ENCODE measurements around the gene CAMSAP3.

DNA sequence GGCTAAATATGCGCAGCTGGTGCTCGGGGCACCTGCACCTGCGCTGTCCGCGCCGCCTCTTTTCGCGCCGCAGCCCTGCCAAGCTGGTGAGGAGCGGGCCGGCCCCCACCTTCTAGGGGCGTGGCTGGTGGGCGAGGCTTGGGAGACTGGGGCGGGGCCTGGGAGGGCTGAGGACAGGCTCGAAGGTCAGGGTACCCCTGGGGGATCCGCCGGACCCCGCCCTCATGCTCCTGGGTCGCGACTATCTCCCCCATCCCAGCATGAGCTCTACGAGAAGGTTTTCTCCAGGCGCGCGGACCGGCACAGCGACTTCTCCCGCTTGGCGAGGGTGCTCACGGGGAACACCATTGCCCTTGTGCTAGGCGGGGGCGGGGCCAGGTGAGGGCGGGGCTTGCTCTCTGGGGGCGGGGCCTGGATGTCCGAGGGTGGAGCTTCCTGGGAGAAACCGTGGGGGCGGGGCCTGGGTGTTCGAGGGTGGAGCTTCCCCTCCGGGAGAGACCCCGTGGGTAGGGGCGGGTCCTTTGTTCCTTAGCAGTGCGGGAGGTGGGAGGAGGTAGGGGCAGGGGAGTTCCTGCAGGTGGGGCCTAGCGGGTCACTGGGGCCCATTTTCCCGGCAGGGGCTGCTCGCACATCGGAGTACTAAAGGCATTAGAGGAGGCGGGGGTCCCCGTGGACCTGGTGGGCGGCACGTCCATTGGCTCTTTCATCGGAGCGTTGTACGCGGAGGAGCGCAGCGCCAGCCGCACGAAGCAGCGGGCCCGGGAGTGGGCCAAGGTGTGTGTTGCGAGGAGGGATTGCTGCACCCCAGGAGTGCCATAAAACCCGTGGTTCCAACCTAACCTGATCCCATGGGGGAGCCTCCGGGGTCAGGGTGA lies 40.4 kb upstream of the CAMSAP3 start:
- TF ChIP-seq, protein P1, sequence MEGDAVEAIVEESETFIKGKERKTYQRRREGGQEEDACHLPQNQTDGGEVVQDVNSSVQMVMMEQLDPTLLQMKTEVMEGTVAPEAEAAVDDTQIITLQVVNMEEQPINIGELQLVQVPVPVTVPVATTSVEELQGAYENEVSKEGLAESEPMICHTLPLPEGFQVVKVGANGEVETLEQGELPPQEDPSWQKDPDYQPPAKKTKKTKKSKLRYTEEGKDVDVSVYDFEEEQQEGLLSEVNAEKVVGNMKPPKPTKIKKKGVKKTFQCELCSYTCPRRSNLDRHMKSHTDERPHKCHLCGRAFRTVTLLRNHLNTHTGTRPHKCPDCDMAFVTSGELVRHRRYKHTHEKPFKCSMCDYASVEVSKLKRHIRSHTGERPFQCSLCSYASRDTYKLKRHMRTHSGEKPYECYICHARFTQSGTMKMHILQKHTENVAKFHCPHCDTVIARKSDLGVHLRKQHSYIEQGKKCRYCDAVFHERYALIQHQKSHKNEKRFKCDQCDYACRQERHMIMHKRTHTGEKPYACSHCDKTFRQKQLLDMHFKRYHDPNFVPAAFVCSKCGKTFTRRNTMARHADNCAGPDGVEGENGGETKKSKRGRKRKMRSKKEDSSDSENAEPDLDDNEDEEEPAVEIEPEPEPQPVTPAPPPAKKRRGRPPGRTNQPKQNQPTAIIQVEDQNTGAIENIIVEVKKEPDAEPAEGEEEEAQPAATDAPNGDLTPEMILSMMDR (IDR thresholded peaks at IDR 0.05; ENCODE audit: poor library complexity) = no peak
- no peak for TF ChIP-seq EZH2 (IDR thresholded peaks at IDR 0.05; ENCODE audit: borderline replicate concordance)

All from hepatocyte (in vitro differentiated cells).